Body of pancreas (tissue), 4 donors: ENCODE results near the gene CYCS.

Experiments
- POLR2A ChIP-seq, 3 donors: fragments of 450-650 bp; IDR thresholded peaks; one replicate each; pipeline ENCODE4 v1.6.1; 2016; ENCODE audit warnings: antibody characterized with exemption in 3 of 3, mild to moderate bottlenecking in 2 of 3
- TF ChIP-seq, protein P1 (sequence below), 7 experiments: fragments of 450-650 bp in 4 of 7; fragments of 200-600 bp in 3 of 7; sonication (generic) in 3 of 7; IDR thresholded peaks; one replicate each; pipeline ENCODE4 v1.5.1; 2016 to 2019; ENCODE audit warnings: antibody characterized with exemption in 7 of 7

DNA sequence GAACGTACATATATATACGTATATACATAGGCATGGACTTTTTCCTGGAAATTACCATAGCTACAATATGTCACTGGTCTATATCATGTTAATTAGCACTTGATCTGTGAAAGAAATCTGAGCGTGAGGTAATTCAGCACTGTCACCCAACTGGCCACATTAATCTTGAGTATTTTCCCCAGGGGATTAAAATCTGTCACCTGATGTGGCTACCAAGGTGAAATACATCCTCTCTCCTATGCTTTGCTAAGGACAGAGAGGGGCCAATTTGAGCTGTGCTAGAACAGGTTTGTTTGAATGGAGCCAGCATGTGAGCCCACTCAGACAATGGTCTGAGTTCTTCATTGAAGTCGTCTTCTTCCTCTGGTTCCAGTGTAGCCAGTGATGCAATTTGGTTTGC is 33.3 kb downstream of the CYCS start:
- TF ChIP-seq, protein P1, sequence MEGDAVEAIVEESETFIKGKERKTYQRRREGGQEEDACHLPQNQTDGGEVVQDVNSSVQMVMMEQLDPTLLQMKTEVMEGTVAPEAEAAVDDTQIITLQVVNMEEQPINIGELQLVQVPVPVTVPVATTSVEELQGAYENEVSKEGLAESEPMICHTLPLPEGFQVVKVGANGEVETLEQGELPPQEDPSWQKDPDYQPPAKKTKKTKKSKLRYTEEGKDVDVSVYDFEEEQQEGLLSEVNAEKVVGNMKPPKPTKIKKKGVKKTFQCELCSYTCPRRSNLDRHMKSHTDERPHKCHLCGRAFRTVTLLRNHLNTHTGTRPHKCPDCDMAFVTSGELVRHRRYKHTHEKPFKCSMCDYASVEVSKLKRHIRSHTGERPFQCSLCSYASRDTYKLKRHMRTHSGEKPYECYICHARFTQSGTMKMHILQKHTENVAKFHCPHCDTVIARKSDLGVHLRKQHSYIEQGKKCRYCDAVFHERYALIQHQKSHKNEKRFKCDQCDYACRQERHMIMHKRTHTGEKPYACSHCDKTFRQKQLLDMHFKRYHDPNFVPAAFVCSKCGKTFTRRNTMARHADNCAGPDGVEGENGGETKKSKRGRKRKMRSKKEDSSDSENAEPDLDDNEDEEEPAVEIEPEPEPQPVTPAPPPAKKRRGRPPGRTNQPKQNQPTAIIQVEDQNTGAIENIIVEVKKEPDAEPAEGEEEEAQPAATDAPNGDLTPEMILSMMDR (IDR thresholded peaks at IDR 0.05) = no peak
- TF ChIP-seq POLR2A (IDR thresholded peaks at IDR 0.05) = no peak
